GM19239 (cell line): ENCODE measurements around the gene TNFRSF21.
"Not testable (repeated sequence)": the region's sequence is repeated elsewhere in the genome, so short reads cannot be mapped to it uniquely, and the experiment has no call there.

Experiments
- DNase-seq: peaks from one replicate; pipeline ENCODE4 v3.0.0; 2011; ENCODE audit warnings: low spot score; ENCODE audit not compliant: insufficient read length
- FAIRE-seq: peaks from 2 replicates; lab custom pipeline; 2011; peaks lifted over from hg19 to GRCh38; lab: Jason Lieb, UNC

Gene TNFRSF21

DNA sequence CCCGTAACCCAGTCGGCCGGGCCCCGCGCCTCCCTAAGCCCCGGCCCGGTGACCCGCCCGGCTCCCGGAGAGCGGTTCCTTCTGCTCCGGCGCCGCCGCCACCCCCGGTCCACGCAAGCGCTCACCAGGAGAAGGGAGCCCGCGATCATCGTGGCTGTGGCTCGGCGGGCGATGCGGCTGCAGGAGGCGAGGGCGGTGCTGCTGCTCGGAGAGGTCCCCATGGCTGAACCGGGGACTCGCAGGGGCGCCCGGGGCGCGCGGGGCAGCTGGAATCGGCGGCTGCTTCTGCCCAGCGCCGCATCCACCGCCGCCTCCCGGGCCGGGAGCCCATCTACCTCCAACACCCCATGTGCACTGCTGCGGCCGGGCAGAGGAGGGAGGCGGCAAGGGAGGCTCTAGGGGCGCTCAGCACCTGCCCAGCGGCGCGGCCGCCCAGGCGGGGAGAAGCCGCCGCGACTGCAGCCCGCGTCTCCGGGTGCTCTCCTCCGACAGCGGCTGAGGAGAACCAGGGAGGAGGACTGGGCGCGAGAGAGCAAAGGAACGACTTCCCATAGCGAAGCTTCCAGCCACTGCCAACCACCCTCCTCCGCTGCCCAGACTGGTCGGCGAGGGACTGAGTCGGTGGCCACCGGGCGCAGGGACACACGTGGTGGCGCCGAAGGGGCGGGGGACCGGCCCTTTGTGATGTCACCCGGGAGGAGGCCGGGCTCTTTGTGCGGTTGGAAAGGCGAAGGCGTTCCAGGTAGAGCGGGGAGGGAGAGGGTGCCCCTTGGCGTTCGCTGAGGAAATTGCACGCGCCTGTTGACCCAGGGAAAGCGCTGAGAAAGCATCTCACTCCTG, at the start of gene TNFRSF21:
TNFRSF21 (minus strand) TSS at position 615 of the 840 bp plus-strand sequence; CDS start at position 221, 394 bp downstream.
- peak; percentile 87 for FAIRE-seq
- DNase-seq: peak; percentile 84

DNA sequence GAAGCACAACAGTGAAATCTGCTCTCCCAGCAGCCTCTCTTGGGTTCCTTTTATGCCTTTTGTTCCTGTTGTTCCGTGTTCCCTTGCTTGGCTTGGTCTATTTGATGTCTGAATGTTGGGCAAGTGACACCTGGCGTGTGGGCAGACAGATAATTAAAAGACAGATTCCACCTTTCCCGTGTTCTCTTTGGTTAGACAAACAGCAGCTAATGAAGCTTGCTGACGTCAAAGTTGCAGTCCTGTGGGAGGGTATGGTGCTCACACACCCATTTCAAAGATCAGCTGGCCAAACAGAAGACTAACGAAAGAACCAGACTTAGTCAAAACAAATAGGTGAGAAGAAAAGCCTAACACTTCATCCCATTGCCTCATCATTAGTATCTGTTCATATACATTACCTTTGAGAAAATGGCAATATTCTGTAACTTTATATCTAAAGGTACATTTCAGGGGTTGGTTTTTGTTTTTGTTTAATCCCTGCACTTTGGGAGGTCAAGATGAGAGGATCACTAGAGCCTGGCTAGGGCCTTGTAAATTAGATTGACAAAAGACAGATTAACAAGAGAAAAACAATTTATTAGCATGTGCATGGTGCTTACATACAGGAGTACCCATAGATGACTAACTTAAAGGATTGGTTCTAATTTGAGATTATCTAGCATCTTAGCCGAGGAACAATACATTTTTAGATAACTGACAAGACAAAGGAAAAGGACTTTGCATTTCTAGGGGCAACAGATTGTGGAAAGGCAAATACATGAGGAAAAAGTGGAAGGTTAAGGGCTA, 48.9 kb upstream of the TNFRSF21 start:
- DNase-seq (no peak), FAIRE-seq (peak; percentile 45)

DNA sequence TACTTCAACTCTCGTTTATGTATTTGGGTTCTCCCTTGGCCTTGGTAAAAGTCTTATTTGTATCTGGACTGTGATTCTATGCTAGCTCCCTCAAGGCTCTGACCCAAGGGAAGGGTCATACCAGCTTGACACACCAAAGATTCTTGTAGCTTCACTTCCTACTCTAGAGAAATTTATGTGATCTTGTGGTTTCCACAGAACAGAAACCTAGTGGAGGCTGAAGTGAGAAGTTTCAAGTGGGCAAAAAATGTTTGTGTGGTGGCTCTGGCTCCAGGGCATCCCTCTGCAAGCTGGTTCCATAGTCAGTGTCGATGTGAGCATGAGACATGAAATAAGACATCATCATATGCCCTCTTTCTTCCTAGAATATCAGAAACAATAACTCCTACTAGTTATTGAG, 48.1 kb upstream of the TNFRSF21 start:
- peak; percentile 21 for DNase-seq
- FAIRE-seq: peak; percentile 91

DNA sequence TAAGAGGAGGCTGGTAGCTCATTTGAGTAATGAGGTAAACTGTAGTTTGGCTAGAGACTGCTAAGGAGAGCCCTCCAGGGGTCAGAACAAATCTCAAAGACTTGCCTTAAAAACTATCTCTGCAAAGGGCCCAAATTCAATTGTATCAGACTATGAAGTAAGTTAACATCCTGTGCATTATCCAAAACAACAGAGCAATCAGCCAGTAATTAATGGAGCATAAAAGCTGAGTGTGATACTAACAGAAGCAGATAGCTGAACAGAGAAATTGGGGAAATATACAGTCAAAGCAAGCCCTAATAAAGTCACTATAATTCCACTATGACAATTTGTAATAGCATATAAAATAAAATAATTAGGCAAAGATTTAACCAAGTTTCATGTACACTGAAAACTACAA, 45.8 kb upstream of the TNFRSF21 start:
- no peak for DNase-seq
- FAIRE-seq: no peak

- no peak for DNase-seq
Measured at GRCh38 chr6:47353871-47354270, 44.2 kb upstream of the TNFRSF21 start.

DNA sequence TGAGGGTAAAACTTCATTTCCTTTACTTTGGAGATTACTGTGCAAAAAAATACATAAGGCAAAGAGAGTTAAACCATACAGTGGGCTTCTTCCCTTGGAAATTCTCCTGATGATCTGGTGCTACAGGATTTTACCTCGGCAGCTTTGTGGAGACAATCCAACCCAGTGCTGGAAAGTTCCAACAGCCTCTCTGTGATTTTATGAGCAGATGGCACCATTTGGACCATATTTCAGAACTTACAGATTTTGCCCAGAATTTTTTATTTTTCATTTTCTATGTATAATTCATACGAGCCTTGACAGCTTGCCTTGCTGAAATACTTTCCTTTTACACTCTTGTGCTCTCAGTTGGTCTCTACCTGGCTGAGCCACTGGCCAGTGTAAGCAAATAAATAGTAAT, 43.3 kb upstream of the TNFRSF21 start:
- FAIRE-seq (no peak), DNase-seq (no peak)

More at GRCh38 chr6:47353871-47354270, 44.2 kb upstream of the TNFRSF21 start:
- FAIRE-seq: no peak

GRCh38 chr6:47352194-47352920, 42.7 kb upstream of the TNFRSF21 start:
- peak; percentile 62 for FAIRE-seq
- no peak for DNase-seq

DNA sequence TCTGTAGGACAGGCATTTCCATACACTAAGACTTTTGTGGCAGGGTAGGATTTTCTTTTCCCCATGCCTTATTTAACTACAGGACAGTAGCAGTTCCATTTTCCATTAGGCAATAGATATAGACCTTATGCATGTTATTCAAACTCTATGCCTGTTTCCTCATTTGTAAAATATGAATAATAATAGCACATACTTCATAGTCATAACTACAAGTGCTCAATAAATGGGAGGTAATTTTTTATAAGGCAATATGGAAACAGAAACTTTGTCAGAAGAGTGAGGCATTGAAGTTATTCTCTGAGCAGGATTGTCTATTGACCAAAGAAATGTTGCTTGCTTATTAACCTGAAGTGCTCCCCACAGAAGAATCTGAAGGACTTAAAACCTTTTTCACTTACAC, 41.9 kb upstream of the TNFRSF21 start:
- DNase-seq (no peak), FAIRE-seq (no peak)

GRCh38 chr6:47349931-47350330, 40.2 kb upstream of the TNFRSF21 start:
- FAIRE-seq: no peak
- no peak for DNase-seq

- FAIRE-seq (no peak), DNase-seq (no peak)
Measured at GRCh38 chr6:47348316-47348863, 38.7 kb upstream of the TNFRSF21 start.

GRCh38 chr6:47345761-47346160, 36.1 kb upstream of the TNFRSF21 start:
- no peak for DNase-seq
- no peak for FAIRE-seq

- FAIRE-seq (no peak), DNase-seq (no peak)
Measured at GRCh38 chr6:47344022-47344421, 34.3 kb upstream of the TNFRSF21 start.

DNA sequence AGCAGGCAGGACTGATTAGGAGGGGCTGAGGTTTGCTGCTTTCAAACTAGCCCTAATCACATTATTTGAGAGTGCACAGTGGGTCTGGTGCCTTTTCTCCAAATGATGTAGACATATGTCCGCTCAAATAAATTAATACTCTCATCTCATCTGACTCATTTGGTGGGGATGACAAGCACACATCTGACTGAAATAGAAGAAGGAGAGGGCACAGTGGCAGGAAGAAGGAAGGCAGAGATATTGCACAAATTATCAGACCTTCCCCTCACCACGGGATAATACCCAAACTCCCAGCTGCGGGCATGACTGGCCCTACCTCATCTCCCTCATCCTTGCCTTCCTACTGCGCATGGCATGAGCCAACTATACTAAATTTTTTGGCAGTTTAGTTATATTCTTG, 33.9 kb upstream of the TNFRSF21 start:
- DNase-seq: no peak
- no peak for FAIRE-seq

DNA sequence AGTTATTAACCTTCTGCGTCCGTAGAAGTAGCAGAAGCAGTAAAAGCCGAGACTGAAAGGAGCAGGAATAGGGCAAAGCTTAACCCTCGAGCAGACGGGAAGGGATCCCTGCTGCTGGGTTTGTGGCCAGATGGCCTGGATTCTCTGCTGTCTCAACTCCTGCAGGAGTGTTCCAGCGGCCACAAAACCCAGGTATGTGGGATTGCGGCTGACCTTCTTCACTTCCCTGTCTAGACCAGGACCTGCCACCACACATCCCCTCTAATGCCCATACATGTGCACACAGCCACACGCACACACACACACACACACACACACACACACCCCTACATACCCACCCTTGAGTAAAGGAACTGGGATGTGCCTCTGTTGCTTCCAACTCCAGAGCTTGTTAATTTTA, 33.1 kb upstream of the TNFRSF21 start:
- FAIRE-seq: no peak

DNA sequence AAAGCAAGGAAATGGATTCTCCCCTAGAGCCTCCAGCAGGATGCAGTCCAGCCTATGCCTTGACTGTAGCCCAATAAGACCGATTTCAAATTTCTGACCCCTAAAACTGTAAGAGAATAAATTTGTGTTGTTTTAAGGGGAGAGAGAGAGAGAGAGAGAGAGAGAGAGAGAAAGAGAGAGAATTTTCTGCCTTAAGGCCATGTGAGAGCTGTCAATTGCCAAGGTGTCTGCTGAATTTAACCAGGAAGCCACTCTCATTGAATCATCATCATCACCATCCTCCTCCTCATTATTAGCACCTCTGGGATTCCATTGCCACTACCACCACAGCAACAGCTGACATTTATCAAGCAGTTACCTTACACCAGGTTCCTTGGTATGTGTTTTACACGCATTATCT, 27.8 kb upstream of the TNFRSF21 start:
- DNase-seq (no peak), FAIRE-seq (no peak)

More for the DNA sequence above, 33.1 kb upstream of the TNFRSF21 start:
- no peak for DNase-seq

DNA sequence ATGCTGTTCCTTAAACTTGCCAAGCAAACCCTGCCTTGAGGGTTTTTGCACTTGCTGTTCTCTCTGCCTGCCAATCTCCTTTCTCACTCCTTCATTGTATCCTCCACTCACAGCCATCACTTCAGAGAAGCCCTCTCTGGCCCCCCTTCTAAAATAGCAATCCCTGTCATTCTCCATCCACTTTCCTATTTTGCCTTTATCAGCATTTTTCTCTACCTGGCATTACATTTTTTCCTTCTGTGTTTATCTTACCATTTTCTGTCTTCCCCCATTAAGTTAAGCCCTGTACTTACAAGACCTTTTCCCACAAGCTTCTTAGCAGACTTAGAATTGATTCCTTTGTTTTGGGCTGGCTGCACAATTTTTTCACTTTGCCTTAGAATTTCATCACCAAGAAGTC, 26.6 kb upstream of the TNFRSF21 start:
- FAIRE-seq (no peak), DNase-seq (no peak)

GRCh38 chr6:47335466-47335865, 25.8 kb upstream of the TNFRSF21 start:
- FAIRE-seq: peak; percentile 59

DNA sequence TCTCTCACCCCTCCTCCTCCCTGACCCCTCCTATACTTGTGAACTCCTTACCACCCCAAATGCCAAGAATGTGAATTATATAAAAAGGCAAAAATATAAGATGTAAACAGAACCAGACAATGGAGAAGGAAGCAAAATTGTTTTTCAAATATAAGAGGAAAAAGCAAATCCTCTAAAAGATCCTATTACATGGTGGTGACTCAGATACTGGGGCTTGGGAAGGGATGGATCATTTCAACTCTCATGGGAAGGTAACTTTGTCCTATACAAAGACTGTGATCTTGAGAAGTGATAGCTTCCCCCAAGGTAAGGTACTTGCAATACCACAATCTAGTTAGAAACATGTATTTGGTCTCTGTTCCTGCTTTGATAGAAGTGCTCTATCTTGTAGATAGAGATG, 24.6 kb upstream of the TNFRSF21 start:
- FAIRE-seq (no peak), DNase-seq (no peak)

More at GRCh38 chr6:47335466-47335865, 25.8 kb upstream of the TNFRSF21 start:
- peak; percentile 12 for DNase-seq

- not testable (repeated sequence) for FAIRE-seq, DNase-seq
Measured at GRCh38 chr6:47328606-47329005, 18.9 kb upstream of the TNFRSF21 start.

GRCh38 chr6:47328139-47328538, 18.4 kb upstream of the TNFRSF21 start:
- FAIRE-seq: not testable (repeated sequence)

More at GRCh38 chr6:47328139-47328538, 18.4 kb upstream of the TNFRSF21 start:
- DNase-seq: not testable (repeated sequence)
